Memory B cell (primary cell): ENCODE results near the gene CLIC4.
A peak's percentile ranks its signal among the peaks of the same experiment; 100 is the strongest.
"Not testable (repeated sequence)": the region's sequence is repeated elsewhere in the genome, so short reads cannot be mapped to it uniquely, and the experiment has no call there.

Experiments used
- ATAC-seq: fragments of 150-1000 bp; cut with Tn5 transposase; 2 replicates; pipeline ENCODE4 v1.10.0; 2021; ENCODE audit warnings: low read depth, mild to moderate bottlenecking, moderate library complexity
- DNase-seq, 2 donors: peaks; one replicate each; pipeline ENCODE4 v3.0.0; 2022; ENCODE audit warnings: low spot score in 2 of 2
- H3K27ac Mint-ChIP-seq: one replicate; pipeline ENCODE4 v1.8.0; 2022; ENCODE audit warnings: mild to moderate bottlenecking, moderate library complexity, mixed read lengths
- H3K27me3 Mint-ChIP-seq: one replicate; pipeline ENCODE4 v1.8.0; 2022; ENCODE audit warnings: mixed read lengths
- H3K36me3 Mint-ChIP-seq: one replicate; pipeline ENCODE4 v1.8.0; 2022; ENCODE audit warnings: mild to moderate bottlenecking, mixed read lengths
- H3K4me1 Mint-ChIP-seq: one replicate; pipeline ENCODE4 v1.8.0; 2022; ENCODE audit warnings: mixed read lengths
- H3K4me3 Mint-ChIP-seq: one replicate; pipeline ENCODE4 v1.8.0; 2022; ENCODE audit warnings: mild to moderate bottlenecking, moderate library complexity, mixed read lengths
- H3K9me3 Mint-ChIP-seq: one replicate; pipeline ENCODE4 v1.8.0; 2022; ENCODE audit warnings: mixed read lengths

The CLIC4 gene

DNA sequence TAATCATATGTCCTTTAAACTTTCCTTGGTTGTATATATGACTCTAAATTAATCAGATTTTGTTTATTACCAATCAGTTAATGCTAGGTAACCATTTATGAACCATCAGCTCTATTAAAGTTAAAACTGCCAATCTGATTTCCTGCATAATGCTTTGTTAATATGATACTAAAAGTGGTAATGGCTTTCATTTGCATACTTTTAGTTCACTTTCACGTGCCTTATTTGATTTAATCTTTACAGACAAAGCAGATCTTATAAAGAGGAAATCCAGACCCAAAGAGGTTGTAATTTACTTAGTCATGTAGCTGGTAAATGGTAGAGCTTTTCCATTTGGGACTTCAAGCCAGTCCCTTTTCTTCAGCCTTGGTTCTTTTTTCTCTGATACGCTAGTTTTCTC lies 61.3 kb downstream of the CLIC4 start:
- DNase-seq (no peak), ATAC-seq (no peak)
- Mint-ChIP-seq H3K36me3 (peaks cover 12% of the 10 kb centered on the region), H3K27me3 (no peaks in the 10 kb centered on the region), H3K4me3 (no peak overlapping the region), H3K27ac (no peak overlapping the region), H3K9me3 (no peaks in the 10 kb centered on the region), H3K4me1 (peaks cover 6% of the 10 kb centered on the region)

GRCh38 chr1:24811494-24811893 lies 66.2 kb downstream of the CLIC4 start:
- not testable (repeated sequence) for H3K9me3 Mint-ChIP-seq, ATAC-seq, H3K4me1 Mint-ChIP-seq, H3K4me3 Mint-ChIP-seq, DNase-seq, H3K27me3 Mint-ChIP-seq
- H3K36me3 Mint-ChIP-seq = peaks cover 13% of the 10 kb centered on the region
- H3K27ac Mint-ChIP-seq = peak overlapping the region; percentile 12

DNA sequence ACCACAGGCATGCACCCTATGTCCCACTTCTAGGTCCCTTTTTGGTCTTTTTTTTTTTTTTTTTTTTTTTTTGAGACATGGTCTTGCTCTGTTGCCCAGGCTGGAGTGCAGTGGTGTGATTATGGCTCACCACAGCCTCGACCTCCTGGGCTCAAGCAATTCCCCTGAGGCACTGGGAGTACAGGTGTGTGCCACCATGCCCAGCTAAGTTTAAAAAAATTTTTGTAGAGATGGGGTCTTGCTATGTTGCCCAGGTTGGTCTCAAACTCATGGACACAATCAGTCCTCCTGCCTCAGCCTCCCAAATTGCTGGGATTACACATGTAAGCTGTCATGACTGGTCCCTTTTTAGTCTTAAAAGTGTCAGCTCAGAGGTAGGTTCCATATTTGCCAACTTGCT lies 75.0 kb downstream of the CLIC4 start:
- not testable (repeated sequence) for H3K27me3 Mint-ChIP-seq, DNase-seq, H3K27ac Mint-ChIP-seq, H3K4me3 Mint-ChIP-seq, H3K9me3 Mint-ChIP-seq
- ATAC-seq = peak; percentile 41
- peaks cover 16% of the 10 kb centered on the region for H3K36me3 Mint-ChIP-seq
- H3K4me1 Mint-ChIP-seq = peaks cover 23% of the 10 kb centered on the region

DNA sequence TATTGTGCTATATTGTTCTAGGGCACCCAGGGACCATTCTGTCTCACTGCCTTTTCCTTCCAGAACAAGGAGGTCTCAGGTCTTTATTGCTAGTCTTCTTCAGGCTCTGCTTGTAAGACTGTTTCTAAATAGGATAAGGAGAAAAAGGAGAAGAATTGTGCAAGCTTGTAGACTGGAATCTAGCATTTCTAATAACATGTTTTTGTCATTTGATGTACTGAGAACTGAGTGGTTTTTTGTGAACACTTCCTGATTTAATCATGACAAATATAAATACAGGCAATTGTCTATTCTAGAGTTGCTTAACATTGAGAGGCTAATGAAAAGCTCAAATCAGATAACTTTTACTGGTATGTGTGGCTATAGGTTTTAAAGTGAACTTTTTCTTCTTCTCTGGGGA lies 77.6 kb downstream of the CLIC4 start:
- no peaks in the 10 kb centered on the region for H3K9me3 Mint-ChIP-seq
- peaks cover 7% of the 10 kb centered on the region for H3K36me3 Mint-ChIP-seq
- H3K4me3 Mint-ChIP-seq = no peak overlapping the region
- H3K4me1 Mint-ChIP-seq = peaks cover 28% of the 10 kb centered on the region
- no peak for DNase-seq
- no peak for ATAC-seq
- no peaks in the 10 kb centered on the region for H3K27me3 Mint-ChIP-seq
- no peak overlapping the region for H3K27ac Mint-ChIP-seq

GRCh38 chr1:24823486-24823885 lies 78.2 kb downstream of the CLIC4 start:
- H3K4me3 Mint-ChIP-seq, ATAC-seq, H3K27me3 Mint-ChIP-seq, H3K27ac Mint-ChIP-seq, H3K9me3 Mint-ChIP-seq, H3K36me3 Mint-ChIP-seq, DNase-seq: not testable (repeated sequence)
- peaks cover 31% of the 10 kb centered on the region for H3K4me1 Mint-ChIP-seq

- ATAC-seq = no peak
- H3K36me3 Mint-ChIP-seq = peaks cover 6% of the 10 kb centered on the region
- no peaks in the 10 kb centered on the region for H3K9me3 Mint-ChIP-seq
- H3K4me3 Mint-ChIP-seq = no peak overlapping the region
- H3K4me1 Mint-ChIP-seq = peaks cover 35% of the 10 kb centered on the region
- peak overlapping the region; percentile 7 for H3K27ac Mint-ChIP-seq
- no peak for DNase-seq
- H3K27me3 Mint-ChIP-seq = no peaks in the 10 kb centered on the region
Measured at GRCh38 chr1:24825174-24825573, 79.9 kb downstream of the CLIC4 start.

DNA sequence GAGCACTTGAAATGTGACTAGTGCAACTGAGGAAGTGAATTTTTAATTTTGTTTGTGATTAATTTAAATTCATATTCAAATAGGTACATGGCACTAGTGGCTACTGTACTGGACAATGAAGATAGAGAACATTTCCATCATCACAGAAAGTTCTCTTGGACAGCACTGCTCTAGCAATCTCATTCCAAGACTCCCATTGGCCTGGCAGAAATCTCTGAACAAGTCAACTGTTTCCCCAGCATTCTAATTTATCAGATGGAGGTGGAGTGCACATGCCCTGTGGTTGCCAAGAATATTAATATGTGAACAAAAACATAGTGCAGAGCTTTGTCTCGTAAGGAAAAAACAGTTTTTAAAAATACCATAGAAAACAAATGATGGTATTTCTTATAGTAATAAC lies 81.3 kb downstream of the CLIC4 start:
- peaks cover 35% of the 10 kb centered on the region for H3K4me1 Mint-ChIP-seq
- DNase-seq = no peak
- H3K9me3 Mint-ChIP-seq = no peaks in the 10 kb centered on the region
- no peaks in the 10 kb centered on the region for H3K27me3 Mint-ChIP-seq
- H3K36me3 Mint-ChIP-seq = peaks cover 6% of the 10 kb centered on the region
- no peak for ATAC-seq
- H3K4me3 Mint-ChIP-seq = no peak overlapping the region
- H3K27ac Mint-ChIP-seq = peak overlapping the region; percentile 71

DNA sequence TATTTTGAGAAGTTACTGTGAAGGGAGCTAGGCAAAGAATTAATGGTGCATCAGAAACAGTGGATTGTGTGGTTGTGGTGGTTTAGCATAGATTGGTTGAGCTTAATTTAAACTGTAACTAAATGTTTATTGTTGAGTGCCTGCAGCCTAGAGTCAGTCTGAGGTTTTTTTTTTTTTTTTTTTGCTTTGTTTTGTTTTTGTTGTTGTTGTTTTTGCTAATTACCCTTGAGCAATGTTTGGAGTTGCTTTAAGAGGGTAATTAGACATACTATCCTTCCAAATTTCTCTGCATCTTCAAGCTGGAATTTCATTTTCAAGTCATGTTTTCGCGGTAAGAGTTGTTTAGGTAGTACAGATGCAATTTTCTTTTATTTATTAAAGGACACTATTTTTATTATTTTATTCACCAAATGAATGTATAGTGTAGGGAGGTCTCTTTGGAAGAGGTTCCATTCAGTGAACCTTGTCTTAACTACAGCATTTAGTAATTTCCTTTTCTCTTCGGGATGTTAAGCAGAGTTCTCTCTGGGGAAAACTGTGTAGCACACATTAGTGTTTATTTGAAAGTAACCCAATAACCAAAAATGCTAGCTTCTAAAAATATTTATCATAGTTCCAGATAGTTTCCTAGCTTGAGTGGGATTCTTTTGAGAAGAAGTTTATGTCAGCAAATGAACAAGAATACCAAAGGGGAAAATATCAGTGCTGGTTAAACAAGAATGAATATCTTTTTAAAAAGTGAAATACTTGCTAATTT lies 82.3 kb downstream of the CLIC4 start:
- no peaks in the 10 kb centered on the region for H3K27me3 Mint-ChIP-seq
- no peak overlapping the region for H3K4me3 Mint-ChIP-seq

GRCh38 chr1:24828183-24828886 lies 83.1 kb downstream of the CLIC4 start:
- H3K4me1 Mint-ChIP-seq = peaks cover 32% of the 10 kb centered on the region
- H3K9me3 Mint-ChIP-seq = no peaks in the 10 kb centered on the region
- ATAC-seq (no peak), DNase-seq (no peak)
- H3K27me3 Mint-ChIP-seq = no peaks in the 10 kb centered on the region
- H3K27ac Mint-ChIP-seq = peak overlapping the region; percentile 50
- no peak overlapping the region for H3K4me3 Mint-ChIP-seq
- H3K36me3 Mint-ChIP-seq = peaks cover 3% of the 10 kb centered on the region

More for the DNA sequence above, 82.3 kb downstream of the CLIC4 start:
- no peak for ATAC-seq
- Mint-ChIP-seq H3K9me3 (no peaks in the 10 kb centered on the region), H3K4me1 (peaks cover 36% of the 10 kb centered on the region), H3K27ac (peak overlapping the region; percentile 50), H3K36me3 (peaks cover 6% of the 10 kb centered on the region)
- no peak for DNase-seq

GRCh38 chr1:24828887-24829192 lies 83.6 kb downstream of the CLIC4 start:
- peak overlapping the region; percentile 50 for H3K27ac Mint-ChIP-seq
- DNase-seq (no peak), ATAC-seq (no peak)

DNA sequence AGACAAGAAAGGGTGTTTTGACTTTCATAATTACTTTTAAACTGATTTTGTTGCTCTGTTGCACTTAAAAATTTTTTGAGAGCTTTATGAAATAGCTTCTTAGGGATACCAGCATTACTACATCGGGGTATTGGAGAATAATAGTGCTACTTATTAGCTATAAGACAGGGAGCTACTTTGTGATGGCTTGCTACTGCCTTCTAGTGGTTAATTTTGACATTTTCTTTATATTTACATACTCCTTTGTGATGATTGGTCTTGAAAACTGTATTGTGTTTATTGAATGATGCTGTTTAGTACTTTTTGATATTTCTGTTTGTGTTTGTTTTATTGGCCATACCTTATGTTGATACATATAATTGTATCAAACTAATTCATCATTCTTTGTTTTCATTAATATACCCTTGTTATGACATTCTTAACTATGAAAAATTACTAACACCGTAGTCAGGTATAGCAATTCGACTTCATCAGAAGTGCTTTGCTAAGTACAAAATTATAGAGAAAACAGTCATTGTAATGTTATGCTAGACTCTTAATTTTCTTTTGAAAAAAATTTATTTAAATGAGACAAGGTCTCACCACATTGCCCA lies 85.5 kb downstream of the CLIC4 start:
- Mint-ChIP-seq H3K4me1 (peaks cover 25% of the 10 kb centered on the region), H3K27me3 (no peaks in the 10 kb centered on the region), H3K27ac (no peak overlapping the region), H3K36me3 (peaks cover 3% of the 10 kb centered on the region), H3K4me3 (no peak overlapping the region), H3K9me3 (no peaks in the 10 kb centered on the region)
- DNase-seq (peak in 1 of 2 donors; percentile 54), ATAC-seq (peak; percentile 90)

More at GRCh38 chr1:24828887-24829192, 83.6 kb downstream of the CLIC4 start:
- Mint-ChIP-seq H3K36me3 (peaks cover 3% of the 10 kb centered on the region), H3K4me1 (peaks cover 31% of the 10 kb centered on the region), H3K27me3 (no peaks in the 10 kb centered on the region), H3K4me3 (no peak overlapping the region), H3K9me3 (no peaks in the 10 kb centered on the region)

DNA sequence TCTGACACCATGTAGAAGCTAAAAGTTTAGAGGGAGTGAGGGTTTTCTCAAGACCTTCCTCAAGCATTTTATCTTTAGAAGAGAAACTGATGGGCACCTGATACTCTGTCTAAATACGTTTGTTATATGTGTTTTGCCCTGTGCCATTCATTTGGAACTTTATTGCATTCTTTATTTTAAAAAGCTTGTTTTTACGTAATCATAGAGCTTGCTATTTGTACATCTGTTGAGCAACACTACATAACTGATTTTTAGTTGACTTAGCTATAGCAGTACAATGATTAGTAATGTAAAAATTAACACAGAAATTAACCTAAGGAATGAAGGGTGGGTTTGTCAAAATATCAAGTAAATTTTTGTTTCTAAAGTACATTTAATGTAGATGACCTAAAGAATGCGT lies 96.3 kb downstream of the CLIC4 start:
- no peak overlapping the region for H3K27ac Mint-ChIP-seq
- ATAC-seq (no peak), DNase-seq (no peak)
- H3K36me3 Mint-ChIP-seq = peaks cover 11% of the 10 kb centered on the region
- H3K27me3 Mint-ChIP-seq = no peaks in the 10 kb centered on the region
- H3K9me3 Mint-ChIP-seq = no peaks in the 10 kb centered on the region
- peaks cover 5% of the 10 kb centered on the region for H3K4me1 Mint-ChIP-seq
- no peak overlapping the region for H3K4me3 Mint-ChIP-seq

DNA sequence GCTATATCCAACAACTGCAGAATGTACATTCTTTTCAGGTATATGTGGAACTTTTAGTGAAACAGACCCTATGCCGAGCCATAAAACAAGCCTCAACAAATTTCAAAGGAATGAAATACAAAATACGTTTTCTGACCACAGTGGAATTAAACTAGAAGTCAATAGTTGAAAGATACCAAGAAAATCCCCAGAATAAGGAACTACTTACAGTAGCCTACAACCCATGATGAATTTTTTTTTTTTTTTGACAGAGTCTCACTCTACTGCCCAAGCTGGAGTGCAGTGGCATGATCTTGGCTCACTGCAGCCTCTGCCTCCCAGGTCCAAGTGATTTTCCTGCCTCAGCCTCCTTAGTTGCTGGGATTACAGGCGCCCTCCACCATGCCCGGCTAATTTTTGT lies 101.4 kb downstream of the CLIC4 start:
- ATAC-seq (no peak), DNase-seq (no peak)
- H3K4me3 Mint-ChIP-seq = no peak overlapping the region
- H3K4me1 Mint-ChIP-seq = peaks cover 11% of the 10 kb centered on the region
- H3K36me3 Mint-ChIP-seq = no peaks in the 10 kb centered on the region
- H3K27me3 Mint-ChIP-seq = no peaks in the 10 kb centered on the region
- peak overlapping the region; percentile 56 for H3K27ac Mint-ChIP-seq
- no peaks in the 10 kb centered on the region for H3K9me3 Mint-ChIP-seq

GRCh38 chr1:24847995-24848881 lies 103.0 kb downstream of the CLIC4 start:
- ATAC-seq = peak; percentile 97
- Mint-ChIP-seq H3K4me1 (peaks cover 11% of the 10 kb centered on the region), H3K9me3 (no peaks in the 10 kb centered on the region), H3K27ac (peak overlapping the region; percentile 84), H3K27me3 (no peaks in the 10 kb centered on the region), H3K4me3 (peak overlapping the region; percentile 77), H3K36me3 (no peaks in the 10 kb centered on the region)
- DNase-seq = peak; percentile 93 to 94
